Endothelial cell of umbilical vein (primary cell): Measurements from ENCODE around the gene NDST3. TPM values are rescaled to one million over a fixed set of nuclear protein-coding genes. Genes with fewer than 3 reads are reported as not detected.

ENCODE experiments used
- BruUV-seq: library from RNA; stranded (reverse); fragments of 400-500 nt; replicated peaks from 2 replicates; lab custom pipeline; 2021; lab: Mats Ljungman, UMichigan
- CTCF ChIA-PET: fragments of 300-600, 350-600 bp; sonication (Branson Sonifier 250); formaldehyde crosslinking; loops from one replicate; lab custom pipeline; 2021; ENCODE audit warnings: antibody characterized with exemption, inconsistent platforms; lab: Charles Lee
- POLR2A ChIA-PET: fragments of 300-600, 350-600 bp; sonication (Branson Sonifier 250); formaldehyde crosslinking; loops from one replicate; lab custom pipeline; 2021; ENCODE audit warnings: antibody characterized with exemption, inconsistent platforms; lab: Charles Lee
- DNase-seq: peaks from one replicate; pipeline ENCODE4 v3.0.0-alpha.2; 2011; ENCODE audit warnings: low read depth, low spot score
- FAIRE-seq: peaks from 2 replicates; lab custom pipeline; 2011; peaks lifted over from hg19 to GRCh38; lab: Jason Lieb, UNC
- H2AFZ ChIP-seq: 2 replicates; pipeline ENCODE4 v1.6.0; 2012; ENCODE audit warnings: low read depth, low read length, control low read depth, inconsistent platforms
- H3K27ac ChIP-seq: 2 replicates; pipeline ENCODE4 v1.5.1; 2011; ENCODE audit warnings: low read depth, mild to moderate bottlenecking, control low read depth, low read length, moderate library complexity; ENCODE audit not compliant: insufficient read depth
- H3K27me3 ChIP-seq, 2 experiments: 2 replicates each; pipeline versions ENCODE4 v1.6.0 to v1.6.1; 2011; ENCODE audit warnings: low read length in 2 of 2, mixed read lengths in 1 of 2; ENCODE audit not compliant: control insufficient read depth in 2 of 2, insufficient read depth in 2 of 2
- H3K36me3 ChIP-seq, 2 experiments: 2 replicates in 1 of 2; 3 replicates in 1 of 2; pipeline ENCODE4 v1.5.1; 2011; ENCODE audit warnings: low read length in 2 of 2, mild to moderate bottlenecking in 1 of 2, moderate library complexity in 1 of 2; ENCODE audit not compliant: control insufficient read depth in 2 of 2, insufficient read depth in 2 of 2; ENCODE audit errors: extremely low read depth in 1 of 2
- H3K4me1 ChIP-seq: 3 replicates; pipeline ENCODE4 v1.5.1; 2011; ENCODE audit warnings: mild to moderate bottlenecking, low read length; ENCODE audit not compliant: control insufficient read depth, insufficient read depth; ENCODE audit errors: extremely low read depth
- H3K4me2 ChIP-seq: 2 replicates; pipeline ENCODE4 v1.6.1; 2011; ENCODE audit warnings: low read length, control low read depth, mixed read lengths; ENCODE audit not compliant: insufficient read depth
- H3K4me3 ChIP-seq, 3 experiments: fragments of 200-600 bp in 1 of 3; sonication (generic), shearing (Covaris generic) in 1 of 3; replicated peaks in 1 of 3; 2 replicates each; pipeline ENCODE4 v1.5.1; 2011 to 2016; ENCODE audit warnings: control low read depth in 3 of 3, low read length in 3 of 3, mild to moderate bottlenecking in 2 of 3, inconsistent platforms in 1 of 3, low read depth in 1 of 3, moderate library complexity in 1 of 3; ENCODE audit not compliant: insufficient read depth in 1 of 3
- H3K79me2 ChIP-seq: 2 replicates; pipeline ENCODE4 v1.6.0; 2012; ENCODE audit warnings: low read length, inconsistent platforms; ENCODE audit not compliant: control insufficient read depth, insufficient read depth
- H3K9ac ChIP-seq: replicated peaks from 2 replicates; pipeline ENCODE3; 2011; ENCODE audit warnings: low read length, control low read depth; ENCODE audit not compliant: insufficient read depth; ENCODE audit errors: extremely low read depth
- H3K9me1 ChIP-seq: replicated peaks from 3 replicates; pipeline ENCODE4 v1.6.0; 2011; ENCODE audit warnings: mild to moderate bottlenecking, low read length; ENCODE audit not compliant: control insufficient read depth, insufficient read depth; ENCODE audit errors: extremely low read depth
- H3K9me3 ChIP-seq: replicated peaks from 2 replicates; pipeline ENCODE4 v1.5.1; 2012; ENCODE audit warnings: low read length, inconsistent platforms; ENCODE audit not compliant: control insufficient read depth, insufficient read depth
- H4K20me1 ChIP-seq: replicated peaks from 2 replicates; pipeline ENCODE3; 2011; ENCODE audit warnings: mild to moderate bottlenecking, low read length; ENCODE audit not compliant: control insufficient read depth, insufficient read depth; ENCODE audit errors: extremely low read depth
- EZH2 ChIP-seq: IDR thresholded peaks from 2 replicates; pipeline ENCODE4 v1.6.1; 2012; ENCODE audit warnings: borderline replicate concordance, low read depth, mild to moderate bottlenecking, moderate library complexity, low read length, inconsistent platforms; ENCODE audit not compliant: severe bottlenecking
- FOS ChIP-seq: IDR thresholded peaks from 2 replicates; pipeline ENCODE4 v1.6.1; 2011; ENCODE audit warnings: mild to moderate bottlenecking, low read length, moderate library complexity, borderline replicate concordance; ENCODE audit not compliant: insufficient read depth
- JUN ChIP-seq: IDR thresholded peaks from 2 replicates; pipeline ENCODE4 v1.6.1; 2011; ENCODE audit warnings: borderline replicate concordance, low read depth; ENCODE audit not compliant: insufficient read length, insufficient read depth
- MYC ChIP-seq: IDR thresholded peaks from one replicate; pipeline ENCODE4 v1.6.1; 2011; ENCODE audit warnings: mild to moderate bottlenecking, low read depth, low read length
- POLR2A ChIP-seq: IDR thresholded peaks from 2 replicates; pipeline ENCODE4 v1.6.1; 2012; ENCODE audit warnings: low read depth, mild to moderate bottlenecking, control low read depth, low read length
- POLR2AphosphoS5 ChIP-seq: IDR thresholded peaks from 2 replicates; pipeline ENCODE4 v1.6.1; 2012; ENCODE audit warnings: low read depth, mild to moderate bottlenecking, control low read depth, low read length, moderate library complexity; ENCODE audit not compliant: insufficient read depth
- dilution Hi-C: fragments of 300-500 bp; cut with MboI; formaldehyde crosslinking; loops from one replicate; pipeline ENCODE4 v1.15.0; 2019; ENCODE audit warnings: low sequenced_read_pairs; ENCODE audit not compliant: extremely low pct_ligation_motif_present
- intact Hi-C: fragments of 100-400 bp; cut with micrococcal nuclease; formaldehyde crosslinking; loops from one replicate; pipeline ENCODE4 v1.10.0; 2022
- polyA plus RNA-seq, 4 experiments: library from polyadenylated mRNA; depleted of rRNA in 3 of 4; stranded (reverse) in 3 of 4; unstranded in 1 of 4; fragments of >200 nt; gene quantifications; 2 replicates each; pipeline versions ENCODE4 v1.2.1 to v1.2.3, GENCODE V29; 2011 to 2012; ENCODE audit warnings: missing spikeins in 1 of 4
- total RNA-seq: library from RNA; stranded (reverse); gene quantifications from 2 replicates; pipeline ENCODE4 v1.2.3, GENCODE V29; 2021
- TF ChIP-seq, protein P1 (sequence below), 2 donors: IDR thresholded peaks; 1 replicate in 1 of 2; 2 replicates in 1 of 2; pipeline ENCODE4 v1.5.1; 2011; ENCODE audit warnings: low read length in 2 of 2, mild to moderate bottlenecking in 2 of 2, moderate library complexity in 2 of 2, control low read depth in 1 of 2, inconsistent platforms in 1 of 2, low read depth in 1 of 2; ENCODE audit not compliant: insufficient read depth in 1 of 2; ENCODE audit errors: extremely low read depth in 1 of 2
- TF ChIP-seq, protein P2 (sequence below): IDR thresholded peaks from 2 replicates; pipeline ENCODE4 v1.6.1; 2011; ENCODE audit not compliant: insufficient read depth, insufficient read length

Gene NDST3
- total and polyA plus RNA-seq, 2 donors (not counting 3 experiments of a cell fraction or from before 2014, with no cell fraction given) = 0.04 TPM; not detected in 1

DNA sequence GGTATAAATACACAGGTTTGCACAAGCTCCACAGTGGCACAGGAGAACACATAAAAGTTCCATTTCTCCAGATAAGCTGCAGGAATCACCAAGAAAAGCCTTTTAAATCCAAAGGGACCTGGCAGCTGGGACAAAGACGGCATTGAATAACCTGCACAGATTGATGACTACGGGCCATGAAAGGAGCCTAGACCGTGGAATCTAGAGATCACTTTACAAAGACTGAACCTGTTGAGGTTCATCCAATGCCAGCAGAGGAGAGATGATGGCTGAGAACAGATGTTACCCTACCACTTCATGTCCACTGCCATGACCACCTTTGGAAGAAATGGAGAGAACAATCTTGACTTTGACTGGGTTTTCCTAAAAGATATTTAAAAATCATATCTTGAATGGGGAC is 229.8 kb downstream of the NDST3 start:
- TF ChIP-seq FOS (no peak), JUN (no peak), POLR2A (no peak), MYC (no peak), EZH2 (no peak), POLR2AphosphoS5 (no peak)
- TF ChIP-seq, protein P1, sequence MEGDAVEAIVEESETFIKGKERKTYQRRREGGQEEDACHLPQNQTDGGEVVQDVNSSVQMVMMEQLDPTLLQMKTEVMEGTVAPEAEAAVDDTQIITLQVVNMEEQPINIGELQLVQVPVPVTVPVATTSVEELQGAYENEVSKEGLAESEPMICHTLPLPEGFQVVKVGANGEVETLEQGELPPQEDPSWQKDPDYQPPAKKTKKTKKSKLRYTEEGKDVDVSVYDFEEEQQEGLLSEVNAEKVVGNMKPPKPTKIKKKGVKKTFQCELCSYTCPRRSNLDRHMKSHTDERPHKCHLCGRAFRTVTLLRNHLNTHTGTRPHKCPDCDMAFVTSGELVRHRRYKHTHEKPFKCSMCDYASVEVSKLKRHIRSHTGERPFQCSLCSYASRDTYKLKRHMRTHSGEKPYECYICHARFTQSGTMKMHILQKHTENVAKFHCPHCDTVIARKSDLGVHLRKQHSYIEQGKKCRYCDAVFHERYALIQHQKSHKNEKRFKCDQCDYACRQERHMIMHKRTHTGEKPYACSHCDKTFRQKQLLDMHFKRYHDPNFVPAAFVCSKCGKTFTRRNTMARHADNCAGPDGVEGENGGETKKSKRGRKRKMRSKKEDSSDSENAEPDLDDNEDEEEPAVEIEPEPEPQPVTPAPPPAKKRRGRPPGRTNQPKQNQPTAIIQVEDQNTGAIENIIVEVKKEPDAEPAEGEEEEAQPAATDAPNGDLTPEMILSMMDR (IDR thresholded peaks at IDR 0.05; ENCODE audit: extremely low read depth in 1 of 2, insufficient read depth in 1 of 2, low read depth in 1 of 2, low read length in 2 of 2) = no peak
- TF ChIP-seq, protein P2, sequence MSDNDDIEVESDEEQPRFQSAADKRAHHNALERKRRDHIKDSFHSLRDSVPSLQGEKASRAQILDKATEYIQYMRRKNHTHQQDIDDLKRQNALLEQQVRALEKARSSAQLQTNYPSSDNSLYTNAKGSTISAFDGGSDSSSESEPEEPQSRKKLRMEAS = no peak
- Histone ChIP-seq H3K4me2 (no peak overlapping the region), H3K4me1 (no peaks in the 10 kb centered on the region), H3K9ac (no peak overlapping the region), H3K27ac (no peak overlapping the region), H3K9me3 (no peaks in the 10 kb centered on the region), H3K9me1 (no peaks in the 10 kb centered on the region), H3K27me3 (peaks cover 2 to 5% of the 10 kb centered on the region in 2 experiments), H3K79me2 (no peaks in the 10 kb centered on the region), H3K36me3 (no peaks in the 10 kb centered on the region), H3K4me3 (no peak overlapping the region), H4K20me1 (no peaks in the 10 kb centered on the region), H2AFZ (no peak overlapping the region)
- ChIA-PET CTCF (interaction anchor here (1.7 kb wide), 1 partner anchor 19 kb away, joined by 5 read pairs; no protein-coding TSS in a partner anchor), POLR2A (no interaction called here)
- DNase-seq = no peak
- intact Hi-C loops (no loop called here), dilution Hi-C loops (no loop called here)
- FAIRE-seq = no peak
- no TSS peak for BruUV-seq
